Measurements from ENCODE around the gene NFIA. TPM values are rescaled to one million over a fixed set of nuclear protein-coding genes. Genes with fewer than 3 reads are reported as not detected.
A peak's percentile ranks its signal among the peaks of the same experiment; 100 is the strongest.

Gene NFIA
- total RNA-seq, 4 donors from 2014 or later: 32.0 to 160 (median 32.9) TPM

DNA sequence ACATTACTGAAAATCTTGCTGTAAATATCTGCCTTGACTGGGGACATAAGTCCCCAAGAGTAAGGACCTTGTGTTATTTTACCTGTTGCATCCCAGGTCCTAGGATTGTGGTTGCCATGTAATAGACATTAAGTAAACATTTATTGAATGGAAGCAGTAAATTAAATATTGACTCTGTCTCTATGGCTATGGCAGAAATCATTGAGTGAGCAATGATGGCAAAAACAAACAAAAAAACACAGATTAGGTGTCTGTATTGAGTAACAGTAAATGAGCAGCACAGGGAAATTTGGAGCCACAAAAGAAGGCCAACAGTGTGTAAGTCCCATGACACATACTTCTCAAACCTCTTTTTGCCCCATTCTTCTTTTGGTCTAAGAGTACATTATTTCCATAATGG, 240.4 kb downstream of the NFIA start:
- Histone ChIP-seq H3K4me1 (peaks cover 0 to 16% (median 0%) of the 10 kb centered on the region in 4 donors), H3K27ac (no peak overlapping the region)

DNA sequence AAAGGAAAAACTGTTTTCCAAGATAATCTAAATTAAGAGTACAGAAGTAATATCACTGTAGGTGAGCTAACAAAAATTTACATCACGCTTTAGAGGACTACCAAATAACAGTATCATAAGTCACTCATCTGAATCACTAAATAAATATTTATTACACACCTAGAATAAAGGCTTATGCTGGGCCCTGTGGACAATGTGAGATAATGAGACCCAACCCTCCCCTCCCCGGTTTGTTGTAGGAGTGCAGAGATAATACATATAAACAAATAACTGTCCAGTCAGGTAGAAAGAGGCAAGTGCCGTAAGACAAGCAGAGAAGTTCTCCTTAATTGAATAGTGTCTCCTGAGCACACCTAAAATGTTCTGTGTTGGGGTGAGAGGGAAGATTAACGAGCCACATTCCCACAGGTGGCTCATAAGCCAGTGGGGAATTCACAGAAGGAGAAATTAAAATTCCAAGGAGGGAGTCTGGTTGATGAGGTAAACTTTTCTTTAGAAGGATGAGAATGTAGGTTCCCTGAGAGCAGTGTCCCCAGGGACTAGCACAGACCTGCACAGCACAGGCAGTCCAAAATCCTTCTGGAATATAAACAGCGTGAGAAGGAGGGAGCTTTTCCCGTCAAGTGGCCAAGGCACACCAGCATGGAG, 241.4 kb downstream of the NFIA start:
- Histone ChIP-seq H3K4me3 (no peak overlapping the region), H3K27ac (peak overlapping the region in 1 of 4 donors; percentile 9), H3K9me3 (no peaks in the 10 kb centered on the region), H3K27me3 (no peaks in the 10 kb centered on the region), H3K36me3 (no peaks in the 10 kb centered on the region), H3K4me1 (peaks cover 0 to 14% (median 0%) of the 10 kb centered on the region in 4 donors)
- TF ChIP-seq, protein P1, sequence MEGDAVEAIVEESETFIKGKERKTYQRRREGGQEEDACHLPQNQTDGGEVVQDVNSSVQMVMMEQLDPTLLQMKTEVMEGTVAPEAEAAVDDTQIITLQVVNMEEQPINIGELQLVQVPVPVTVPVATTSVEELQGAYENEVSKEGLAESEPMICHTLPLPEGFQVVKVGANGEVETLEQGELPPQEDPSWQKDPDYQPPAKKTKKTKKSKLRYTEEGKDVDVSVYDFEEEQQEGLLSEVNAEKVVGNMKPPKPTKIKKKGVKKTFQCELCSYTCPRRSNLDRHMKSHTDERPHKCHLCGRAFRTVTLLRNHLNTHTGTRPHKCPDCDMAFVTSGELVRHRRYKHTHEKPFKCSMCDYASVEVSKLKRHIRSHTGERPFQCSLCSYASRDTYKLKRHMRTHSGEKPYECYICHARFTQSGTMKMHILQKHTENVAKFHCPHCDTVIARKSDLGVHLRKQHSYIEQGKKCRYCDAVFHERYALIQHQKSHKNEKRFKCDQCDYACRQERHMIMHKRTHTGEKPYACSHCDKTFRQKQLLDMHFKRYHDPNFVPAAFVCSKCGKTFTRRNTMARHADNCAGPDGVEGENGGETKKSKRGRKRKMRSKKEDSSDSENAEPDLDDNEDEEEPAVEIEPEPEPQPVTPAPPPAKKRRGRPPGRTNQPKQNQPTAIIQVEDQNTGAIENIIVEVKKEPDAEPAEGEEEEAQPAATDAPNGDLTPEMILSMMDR (IDR thresholded peaks at IDR 0.05): no peak
- TF ChIP-seq POLR2A (IDR thresholded peaks at IDR 0.05): no peak
- no peak for DNase-seq

More for the DNA sequence above, 240.4 kb downstream of the NFIA start:
- TF ChIP-seq POLR2A (IDR thresholded peaks at IDR 0.05): no peak
- H3K27me3 ChIP-seq: no peaks in the 10 kb centered on the region
- DNase-seq: no peak
- no peaks in the 10 kb centered on the region for H3K9me3 ChIP-seq
- no peaks in the 10 kb centered on the region for H3K36me3 ChIP-seq
- H3K4me3 ChIP-seq: no peak overlapping the region

DNA sequence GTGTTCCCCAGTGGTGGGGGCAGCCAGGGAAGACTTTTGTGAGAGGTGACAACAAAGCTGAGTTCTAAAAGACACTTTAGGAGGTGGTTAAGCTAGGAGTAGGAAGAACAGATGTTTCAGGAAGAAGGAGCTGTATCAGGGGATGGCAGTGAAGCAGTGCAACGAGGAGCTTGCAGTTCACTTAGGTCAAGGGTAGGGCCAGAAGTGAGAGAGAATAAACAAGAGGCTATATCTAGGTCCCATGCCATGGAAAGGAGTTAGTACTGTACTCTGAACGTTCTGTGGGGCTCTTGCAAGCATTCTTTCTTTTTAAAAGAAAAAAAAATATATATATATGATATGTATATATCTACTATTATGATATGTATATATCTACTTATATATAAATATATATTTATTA, 244.4 kb downstream of the NFIA start:
- Histone ChIP-seq H3K27ac (no peak overlapping the region), H3K36me3 (no peaks in the 10 kb centered on the region), H3K4me3 (no peak overlapping the region), H3K4me1 (peaks cover 0 to 4% (median 0%) of the 10 kb centered on the region in 4 donors), H3K27me3 (no peaks in the 10 kb centered on the region), H3K9me3 (no peaks in the 10 kb centered on the region)
- DNase-seq: no peak
- TF ChIP-seq, protein P1 (IDR thresholded peaks at IDR 0.05): no peak
- TF ChIP-seq POLR2A (IDR thresholded peaks at IDR 0.05): no peak

DNA sequence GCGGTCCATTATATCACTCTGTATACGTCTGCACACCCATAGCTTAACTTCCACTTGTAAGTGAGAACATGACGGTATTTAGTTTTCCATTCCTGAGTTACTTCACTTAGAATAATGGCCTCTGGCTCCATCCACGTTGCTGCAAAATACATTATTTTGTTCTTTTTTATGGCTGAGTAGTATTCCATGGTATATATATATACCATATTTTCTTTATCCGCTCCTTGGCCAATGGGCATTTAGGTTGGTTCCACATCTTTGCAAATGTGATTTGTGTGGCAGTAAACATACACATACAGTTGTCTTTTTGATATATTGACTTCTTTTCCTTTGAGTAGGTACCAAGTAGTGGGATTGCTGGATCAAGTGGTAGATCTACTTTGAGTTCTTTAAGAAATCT, 245.1 kb downstream of the NFIA start:
- TF ChIP-seq, protein P1 (IDR thresholded peaks at IDR 0.05): no peak
- no peak for TF ChIP-seq POLR2A (IDR thresholded peaks at IDR 0.05)
- no peak for DNase-seq

DNA sequence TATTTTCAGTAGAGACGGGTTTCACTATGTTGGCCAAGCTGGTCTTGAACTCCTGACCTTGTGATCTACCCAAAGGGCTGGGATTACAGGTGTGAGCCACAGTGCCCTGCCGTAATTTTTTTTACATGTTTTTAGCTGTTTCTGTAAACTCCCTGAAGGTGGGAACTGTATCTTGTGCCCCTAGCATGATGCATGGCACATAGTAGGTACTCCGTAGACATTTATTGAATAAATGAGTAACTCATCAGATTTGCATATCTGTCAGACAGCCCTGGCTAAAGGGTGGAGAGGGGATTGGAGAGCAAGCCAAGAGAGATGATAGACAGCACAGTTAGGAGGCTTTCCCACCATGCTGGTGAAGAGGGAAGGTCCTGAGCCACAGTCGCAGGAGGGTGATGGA, 247.2 kb downstream of the NFIA start:
- no peaks in the 10 kb centered on the region for H3K36me3 ChIP-seq
- no peaks in the 10 kb centered on the region for H3K27me3 ChIP-seq
- no peaks in the 10 kb centered on the region for H3K9me3 ChIP-seq
- TF ChIP-seq POLR2A (IDR thresholded peaks at IDR 0.05): no peak
- TF ChIP-seq, protein P1 (IDR thresholded peaks at IDR 0.05): no peak
- DNase-seq: no peak
- H3K4me1 ChIP-seq: peaks cover 0 to 1% (median 0%) of the 10 kb centered on the region in 4 donors
- H3K4me3 ChIP-seq: no peak overlapping the region
- no peak overlapping the region for H3K27ac ChIP-seq

More for the DNA sequence above, 245.1 kb downstream of the NFIA start:
- Histone ChIP-seq H3K4me1 (peaks cover 0 to 4% (median 0%) of the 10 kb centered on the region in 4 donors), H3K9me3 (no peaks in the 10 kb centered on the region), H3K27ac (no peak overlapping the region), H3K4me3 (no peak overlapping the region), H3K27me3 (no peaks in the 10 kb centered on the region), H3K36me3 (no peaks in the 10 kb centered on the region)

DNA sequence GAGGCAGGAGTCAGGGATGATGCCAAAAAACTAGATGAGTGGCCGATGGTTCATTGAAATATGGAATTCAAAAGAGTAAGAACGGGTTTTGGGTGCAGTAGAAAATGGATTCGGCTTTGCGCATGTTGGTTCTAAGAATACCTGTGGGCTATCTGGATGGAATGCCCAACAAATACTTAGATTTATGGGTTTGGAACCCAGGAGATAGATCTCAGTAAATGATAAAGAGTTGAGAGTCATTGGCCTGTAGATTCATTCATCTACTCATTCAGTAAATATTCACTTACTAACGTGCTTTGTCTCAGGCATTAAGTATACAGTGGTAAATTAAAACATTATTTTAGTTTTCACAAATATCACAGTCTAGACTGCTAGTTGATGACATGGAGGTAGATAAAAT, 247.7 kb downstream of the NFIA start:
- Histone ChIP-seq H3K27me3 (no peaks in the 10 kb centered on the region), H3K36me3 (no peaks in the 10 kb centered on the region), H3K4me3 (no peak overlapping the region), H3K4me1 (no peaks in the 10 kb centered on the region), H3K27ac (no peak overlapping the region), H3K9me3 (no peaks in the 10 kb centered on the region)
- no peak for DNase-seq
- TF ChIP-seq, protein P1 (IDR thresholded peaks at IDR 0.05): no peak
- TF ChIP-seq POLR2A (IDR thresholded peaks at IDR 0.05): no peak

Measured in Peyer's patch (tissue), 4 donors.